Naive B cell (primary cell): ENCODE results near the gene DCK. TPM values are rescaled to one million over a fixed set of nuclear protein-coding genes. Genes with fewer than 3 reads are reported as not detected.
"Not testable (repeated sequence)": the region's sequence is repeated elsewhere in the genome, so short reads cannot be mapped to it uniquely, and the experiment has no call there.

Experiments
- ATAC-seq, 2 donors: fragments of 150-1000 bp; cut with Tn5 transposase; 2 replicates each; pipeline ENCODE4 v1.10.0; 2021; ENCODE audit warnings: low read depth in 2 of 2, mild to moderate bottlenecking in 2 of 2, moderate library complexity in 2 of 2
- DNase-seq: peaks from one replicate; pipeline ENCODE4 v3.0.0; 2022
- H3K27ac Mint-ChIP-seq, 6 donors: one replicate each; pipeline ENCODE4 v1.8.0; 2020 to 2022; ENCODE audit warnings: mild to moderate bottlenecking in 6 of 6, mixed read lengths in 6 of 6, moderate library complexity in 5 of 6, inconsistent platforms in 2 of 6
- H3K27me3 Mint-ChIP-seq, 3 donors: one replicate each; pipeline ENCODE4 v1.8.0; 2021 to 2022; ENCODE audit warnings: mixed read lengths in 3 of 3, mild to moderate bottlenecking in 1 of 3
- H3K36me3 Mint-ChIP-seq, 2 donors: one replicate each; pipeline ENCODE4 v1.8.0; 2020 to 2022; ENCODE audit warnings: mixed read lengths in 2 of 2, inconsistent platforms in 1 of 2, mild to moderate bottlenecking in 1 of 2
- H3K4me1 Mint-ChIP-seq, 3 donors: one replicate each; pipeline ENCODE4 v1.8.0; 2020 to 2022; ENCODE audit warnings: mixed read lengths in 3 of 3, inconsistent platforms in 1 of 3, mild to moderate bottlenecking in 1 of 3, moderate library complexity in 1 of 3
- H3K4me3 Mint-ChIP-seq, 8 donors: one replicate each; pipeline ENCODE4 v1.8.0; 2020 to 2022; ENCODE audit warnings: mild to moderate bottlenecking in 8 of 8, mixed read lengths in 8 of 8, moderate library complexity in 8 of 8, inconsistent platforms in 2 of 8
- H3K9me3 Mint-ChIP-seq, 7 donors: one replicate each; pipeline ENCODE4 v1.8.0; 2020 to 2022; ENCODE audit warnings: mixed read lengths in 7 of 7, mild to moderate bottlenecking in 5 of 7, inconsistent platforms in 2 of 7, moderate library complexity in 1 of 7
- polyA plus RNA-seq, 6 donors: library from polyadenylated mRNA; unstranded; fragments of 300-500 nt; fragmentation: Illumina TruSeq; gene quantifications; one replicate each; pipeline ENCODE4 v1.2.3, GENCODE V29; 2021; ENCODE audit warnings: low read depth in 6 of 6

Gene DCK
- polyA plus RNA-seq, 6 donors from 2014 or later: 154 to 228 (median 181) TPM

- peak overlapping the region in 2 of 8 donors; percentile 16 to 23 for H3K4me3 Mint-ChIP-seq
- peak overlapping the region in 5 of 6 donors; percentile 17 to 98 (median 82) for H3K27ac Mint-ChIP-seq
- H3K36me3 Mint-ChIP-seq: peaks cover 5 to 14% of the 10 kb centered on the region in 2 donors
- DNase-seq (no peak), ATAC-seq (no peak)
- H3K9me3 Mint-ChIP-seq: no peaks in the 10 kb centered on the region
- H3K4me1 Mint-ChIP-seq: peaks cover 41 to 67% (median 66%) of the 10 kb centered on the region in 3 donors
- no peaks in the 10 kb centered on the region for H3K27me3 Mint-ChIP-seq
Observed at GRCh38 chr4:71008196-71008595, 14.7 kb downstream of the DCK start.

- H3K4me3 Mint-ChIP-seq: no peak overlapping the region
- no peaks in the 10 kb centered on the region for H3K9me3 Mint-ChIP-seq
- H3K27ac Mint-ChIP-seq: peak overlapping the region in 4 of 6 donors; percentile 40 to 98 (median 88)
- H3K4me1 Mint-ChIP-seq: peaks cover 32 to 66% (median 65%) of the 10 kb centered on the region in 3 donors
- no peaks in the 10 kb centered on the region for H3K27me3 Mint-ChIP-seq
- no peak for DNase-seq
- H3K36me3 Mint-ChIP-seq: peaks cover 0 to 7% of the 10 kb centered on the region in 2 donors
- ATAC-seq: no peak
Observed at GRCh38 chr4:71009086-71009485, 15.6 kb downstream of the DCK start.

GRCh38 chr4:71009890-71010588, 16.6 kb downstream of the DCK start:
- peaks cover 33 to 63% (median 58%) of the 10 kb centered on the region in 3 donors for H3K4me1 Mint-ChIP-seq
- no peaks in the 10 kb centered on the region for H3K27me3 Mint-ChIP-seq
- ATAC-seq: peak; percentile 29 to 44
- peaks cover 0 to 7% of the 10 kb centered on the region in 2 donors for H3K36me3 Mint-ChIP-seq
- no peaks in the 10 kb centered on the region for H3K9me3 Mint-ChIP-seq
- peak overlapping the region in 3 of 8 donors; percentile 5 to 51 (median 13) for H3K4me3 Mint-ChIP-seq
- H3K27ac Mint-ChIP-seq: peak overlapping the region; percentile 17 to 89 (median 76)
- peak; percentile 39 for DNase-seq

GRCh38 chr4:71011451-71011850, 18.0 kb downstream of the DCK start:
- Mint-ChIP-seq H3K9me3 (peaks cover 0 to 4% (median 0%) of the 10 kb centered on the region in 7 donors), H3K36me3 (peaks cover 0 to 7% of the 10 kb centered on the region in 2 donors), H3K4me1 (peaks cover 33 to 67% (median 50%) of the 10 kb centered on the region in 3 donors), H3K4me3 (peak overlapping the region in 1 of 8 donors; percentile 51), H3K27me3 (no peaks in the 10 kb centered on the region), H3K27ac (peak overlapping the region in 3 of 6 donors; percentile 44 to 92 (median 68))
- ATAC-seq (no peak), DNase-seq (no peak)

- ATAC-seq, H3K4me3 Mint-ChIP-seq, DNase-seq, H3K36me3 Mint-ChIP-seq, H3K27me3 Mint-ChIP-seq, H3K9me3 Mint-ChIP-seq: not testable (repeated sequence)
- Mint-ChIP-seq H3K27ac (peak overlapping the region in 1 of 6 donors; percentile 15), H3K4me1 (peaks cover 11 to 33% (median 20%) of the 10 kb centered on the region in 3 donors)
Observed at GRCh38 chr4:71017391-71017790, 23.9 kb downstream of the DCK start.

- Mint-ChIP-seq H3K4me1 (peaks cover 4 to 15% (median 10%) of the 10 kb centered on the region in 3 donors), H3K27ac (peak overlapping the region in 2 of 6 donors; percentile 18 to 65), H3K27me3 (no peaks in the 10 kb centered on the region), H3K36me3 (peaks cover 15 to 17% of the 10 kb centered on the region in 2 donors), H3K9me3 (peaks cover 0 to 3% (median 0%) of the 10 kb centered on the region in 7 donors), H3K4me3 (no peak overlapping the region)
- DNase-seq: no peak
- ATAC-seq: no peak
Observed at GRCh38 chr4:71020611-71021010, 27.2 kb downstream of the DCK start.

- no peaks in the 10 kb centered on the region for H3K9me3 Mint-ChIP-seq
- no peaks in the 10 kb centered on the region for H3K27me3 Mint-ChIP-seq
- H3K4me3 Mint-ChIP-seq: no peak overlapping the region
- H3K36me3 Mint-ChIP-seq: peaks cover 19 to 22% of the 10 kb centered on the region in 2 donors
- peaks cover 0 to 9% (median 7%) of the 10 kb centered on the region in 3 donors for H3K4me1 Mint-ChIP-seq
- no peak for DNase-seq
- ATAC-seq: no peak
- H3K27ac Mint-ChIP-seq: peak overlapping the region in 3 of 6 donors; percentile 2 to 83 (median 73)
Observed at GRCh38 chr4:71025654-71026053, 32.2 kb downstream of the DCK start.

- Mint-ChIP-seq H3K27ac (peak overlapping the region in 2 of 6 donors; percentile 73 to 83), H3K4me1 (peaks cover 0 to 9% (median 7%) of the 10 kb centered on the region in 3 donors), H3K27me3 (no peaks in the 10 kb centered on the region), H3K4me3 (no peak overlapping the region), H3K36me3 (peaks cover 19 to 22% of the 10 kb centered on the region in 2 donors), H3K9me3 (no peaks in the 10 kb centered on the region)
- DNase-seq (no peak), ATAC-seq (no peak)
Observed at GRCh38 chr4:71026086-71026485, 32.6 kb downstream of the DCK start.

- Mint-ChIP-seq H3K4me3 (no peak overlapping the region), H3K9me3 (no peaks in the 10 kb centered on the region), H3K4me1 (peaks cover under 1 to 13% (median 4%) of the 10 kb centered on the region in 3 donors), H3K36me3 (peaks cover 22 to 26% of the 10 kb centered on the region in 2 donors), H3K27me3 (no peaks in the 10 kb centered on the region), H3K27ac (no peak overlapping the region)
- ATAC-seq: no peak
- DNase-seq: no peak
Observed at GRCh38 chr4:71027611-71028010, 34.2 kb downstream of the DCK start.

GRCh38 chr4:71029504-71029903, 36.1 kb downstream of the DCK start:
- ATAC-seq: no peak
- H3K36me3 Mint-ChIP-seq: peaks cover 11 to 26% of the 10 kb centered on the region in 2 donors

GRCh38 chr4:71032106-71032505, 38.7 kb downstream of the DCK start:
- H3K9me3 Mint-ChIP-seq, H3K27me3 Mint-ChIP-seq, H3K4me1 Mint-ChIP-seq, ATAC-seq, DNase-seq: not testable (repeated sequence)
- Mint-ChIP-seq H3K27ac (peak overlapping the region in 1 of 6 donors; percentile 37), H3K36me3 (peaks cover 8 to 19% of the 10 kb centered on the region in 2 donors), H3K4me3 (peak overlapping the region in 1 of 8 donors; percentile 6)

More at GRCh38 chr4:71029504-71029903, 36.1 kb downstream of the DCK start:
- Mint-ChIP-seq H3K9me3 (no peaks in the 10 kb centered on the region), H3K4me3 (no peak overlapping the region), H3K27me3 (no peaks in the 10 kb centered on the region), H3K4me1 (peaks cover 0 to 8% (median 8%) of the 10 kb centered on the region in 3 donors), H3K27ac (peak overlapping the region in 1 of 6 donors; percentile 37)
- no peak for DNase-seq

GRCh38 chr4:71045256-71045655, 51.8 kb downstream of the DCK start:
- Mint-ChIP-seq H3K27ac (no peak overlapping the region), H3K27me3 (no peaks in the 10 kb centered on the region), H3K36me3 (peaks cover 8 to 19% of the 10 kb centered on the region in 2 donors), H3K9me3 (peaks cover 5 to 22% (median 12%) of the 10 kb centered on the region in 7 donors), H3K4me1 (no peaks in the 10 kb centered on the region), H3K4me3 (no peak overlapping the region)
- ATAC-seq (no peak), DNase-seq (no peak)

- no peak overlapping the region for H3K27ac Mint-ChIP-seq
Observed at GRCh38 chr4:71049395-71049794, 55.9 kb downstream of the DCK start.

GRCh38 chr4:71050809-71051208, 57.4 kb downstream of the DCK start:
- no peaks in the 10 kb centered on the region for H3K27me3 Mint-ChIP-seq
- ATAC-seq: no peak
- no peak overlapping the region for H3K27ac Mint-ChIP-seq

More at GRCh38 chr4:71049395-71049794, 55.9 kb downstream of the DCK start:
- H3K4me3 Mint-ChIP-seq: no peak overlapping the region
- no peak for ATAC-seq
- H3K27me3 Mint-ChIP-seq: no peaks in the 10 kb centered on the region
- H3K9me3 Mint-ChIP-seq: peaks cover 0 to 8% (median 3%) of the 10 kb centered on the region in 7 donors
- DNase-seq: no peak
- H3K36me3 Mint-ChIP-seq: no peaks in the 10 kb centered on the region
- no peaks in the 10 kb centered on the region for H3K4me1 Mint-ChIP-seq

More at GRCh38 chr4:71050809-71051208, 57.4 kb downstream of the DCK start:
- no peak overlapping the region for H3K4me3 Mint-ChIP-seq
- no peaks in the 10 kb centered on the region for H3K4me1 Mint-ChIP-seq
- H3K36me3 Mint-ChIP-seq: no peaks in the 10 kb centered on the region
- DNase-seq: no peak
- peaks cover 0 to 8% (median 3%) of the 10 kb centered on the region in 7 donors for H3K9me3 Mint-ChIP-seq
